Measurements from ENCODE around the gene PIMREG. TPM values are rescaled to one million over a fixed set of nuclear protein-coding genes. Genes with fewer than 3 reads are reported as not detected.

PIMREG gene
- total RNA-seq, 1 experiment from 2014 or later = 52.2 TPM

- intact Hi-C loops (cut with micrococcal nuclease; ENCODE audit: unreplicated experiment) = no loop called here
- no peak overlapping the region for H3K4me2 ChIP-seq
- BruUV-seq (replicated peaks) = no TSS peak
- no peak overlapping the region for H2AFZ ChIP-seq
- no peaks in the 10 kb centered on the region for H3K9me2 ChIP-seq (ENCODE audit: insufficient read depth)
- H3F3A ChIP-seq (ENCODE audit: insufficient read depth, low read depth) = no peaks in the 10 kb centered on the region; the same call in 1 of the 2 replicates
- H3K4me3 ChIP-seq = no peak overlapping the region
- no peaks in the 10 kb centered on the region for H4K20me1 ChIP-seq (ENCODE audit: insufficient read depth)
- no peaks in the 10 kb centered on the region for H3K79me2 ChIP-seq (ENCODE audit: low read depth)
- ChIA-PET CTCF (no interaction called here), POLR2A (ENCODE audit: unreplicated experiment) (no interaction called here)
- DNase-seq = no peak
- H3K4me1 ChIP-seq (replicated peaks; ENCODE audit: insufficient read depth) = no peaks in the 10 kb centered on the region
- TF ChIP-seq CTCF (conservative IDR thresholded peaks at IDR 0.05) = no peak
- H3K27ac ChIP-seq = no peak overlapping the region
- no peaks in the 10 kb centered on the region for H3K27me3 ChIP-seq (ENCODE audit: insufficient read depth, low read depth)
- no peaks in the 10 kb centered on the region for H3K36me3 ChIP-seq (ENCODE audit: low read depth)
- no peaks in the 10 kb centered on the region for H3K9me3 ChIP-seq (ENCODE audit: insufficient read depth, low read depth)
Observed at GRCh38 chr17:6465206-6466003, 21.1 kb downstream of the PIMREG start.

GRCh38 chr17:6467567-6467966 is 23.3 kb downstream of the PIMREG start:
- Histone ChIP-seq H3K9me2 (ENCODE audit: insufficient read depth) (no peaks in the 10 kb centered on the region), H3K79me2 (ENCODE audit: low read depth) (no peaks in the 10 kb centered on the region), H3K4me2 (no peak overlapping the region), H3F3A (ENCODE audit: insufficient read depth, low read depth) (peaks cover 10% of the 10 kb centered on the region), H3K36me3 (ENCODE audit: low read depth) (no peaks in the 10 kb centered on the region), H4K20me1 (ENCODE audit: insufficient read depth) (no peaks in the 10 kb centered on the region), H3K4me3 (no peak overlapping the region), H2AFZ (no peak overlapping the region), H3K27ac (no peak overlapping the region), H3K9me3 (ENCODE audit: insufficient read depth, low read depth) (no peaks in the 10 kb centered on the region), H3K4me1 (replicated peaks; ENCODE audit: insufficient read depth) (peaks cover 16% of the 10 kb centered on the region), H3K27me3 (ENCODE audit: insufficient read depth, low read depth) (no peaks in the 10 kb centered on the region)
- intact Hi-C loops (cut with micrococcal nuclease; ENCODE audit: unreplicated experiment) = no loop called here
- BruUV-seq (replicated peaks) = no TSS peak
- no peak for TF ChIP-seq EZH2 (IDR thresholded peaks at IDR 0.05; ENCODE audit: low read depth)
- TF ChIP-seq CTCF (conservative IDR thresholded peaks at IDR 0.05) = no peak
- no peak for DNase-seq
- POLR2A ChIA-PET (ENCODE audit: unreplicated experiment) = interaction anchor here (0.6 kb wide), 1 partner anchor 25 kb away, joined by 3 read pairs; no protein-coding TSS in a partner anchor
- CTCF ChIA-PET = no interaction called here

- Histone ChIP-seq H3K27me3 (ENCODE audit: insufficient read depth, low read depth) (no peaks in the 10 kb centered on the region), H3K4me1 (replicated peaks; ENCODE audit: insufficient read depth) (peaks cover 22% of the 10 kb centered on the region), H3K36me3 (ENCODE audit: low read depth) (no peaks in the 10 kb centered on the region), H3K79me2 (ENCODE audit: low read depth) (no peaks in the 10 kb centered on the region), H4K20me1 (ENCODE audit: insufficient read depth) (no peaks in the 10 kb centered on the region), H3K4me2 (no peak overlapping the region), H3K4me3 (no peak overlapping the region), H2AFZ (no peak overlapping the region), H3K9me3 (ENCODE audit: insufficient read depth, low read depth) (no peaks in the 10 kb centered on the region), H3K9me2 (ENCODE audit: insufficient read depth) (no peaks in the 10 kb centered on the region), H3K27ac (no peak overlapping the region), H3F3A (ENCODE audit: insufficient read depth, low read depth) (peaks cover 10% of the 10 kb centered on the region)
- TF ChIP-seq CTCF (conservative IDR thresholded peaks at IDR 0.05) = no peak
- no peak for TF ChIP-seq EZH2 (IDR thresholded peaks at IDR 0.05; ENCODE audit: low read depth)
- BruUV-seq (replicated peaks) = no TSS peak
- ChIA-PET CTCF (no interaction called here), POLR2A (ENCODE audit: unreplicated experiment) (interaction anchor here (0.6 kb wide), 1 partner anchor 25 kb away, joined by 3 read pairs; no protein-coding TSS in a partner anchor)
- DNase-seq = no peak
- intact Hi-C loops (cut with micrococcal nuclease; ENCODE audit: unreplicated experiment) = no loop called here
Observed at GRCh38 chr17:6468051-6468790, 24.0 kb downstream of the PIMREG start.
